Stimulated activated CD8-positive, alpha-beta memory T cell treated with anti-CD3 and anti-CD28 coated beads, Interleukin-4, amount 100 ng/mL, for 1 hour (primary cell): ENCODE results near the gene CDC42BPB.

Experiments used
- DNase-seq, 2 donors: peaks; one replicate each; pipeline ENCODE4 v3.0.0-alpha.2; 2020; ENCODE audit warnings: low read depth in 2 of 2, low spot score in 1 of 2

Gene CDC42BPB

GRCh38 chr14:103057372-103058163 lies at the start of gene CDC42BPB:
TSS of gene CDC42BPB (minus strand) at chr14:103057549. CDS start at chr14:103057173, 376 bp downstream.
- peak in 1 of 2 donors; percentile 15 for DNase-seq

DNA sequence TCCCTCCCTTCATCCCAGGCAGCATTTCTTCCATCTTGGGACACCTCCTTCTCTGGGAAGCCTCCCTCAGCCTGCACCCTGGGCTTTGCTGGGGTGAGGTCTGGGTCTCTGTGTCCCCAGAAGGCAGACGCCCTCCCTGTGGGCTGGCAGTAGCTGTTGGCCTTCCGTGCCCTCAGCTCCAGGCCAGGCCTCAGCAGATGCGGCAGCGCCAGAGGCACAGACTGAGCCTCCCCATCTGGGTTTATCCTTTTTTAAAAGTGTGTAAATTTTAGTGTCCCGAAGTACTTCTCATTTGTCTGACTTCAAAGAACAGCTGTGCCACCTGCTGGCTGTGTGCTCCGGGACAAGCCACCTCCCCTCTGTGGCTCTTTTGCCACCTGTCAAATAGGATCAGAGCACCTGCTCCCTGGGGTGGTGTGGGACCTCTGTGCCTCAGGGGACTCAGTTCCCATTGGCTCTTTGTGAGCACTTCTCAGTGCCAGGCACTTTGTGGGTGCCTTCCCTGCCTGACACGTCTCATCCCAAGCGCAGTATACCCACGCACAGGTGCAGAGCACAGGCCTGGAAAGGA lies 48.3 kb upstream of the CDC42BPB start:
- DNase-seq: no peak

GRCh38 chr14:103104654-103105452 lies 47.5 kb upstream of the CDC42BPB start:
- DNase-seq: peak; percentile 45 to 55

- no peak for DNase-seq
These were observed 47.0 kb upstream of the CDC42BPB start for GRCh38 chr14:103104389-103104653.

DNA sequence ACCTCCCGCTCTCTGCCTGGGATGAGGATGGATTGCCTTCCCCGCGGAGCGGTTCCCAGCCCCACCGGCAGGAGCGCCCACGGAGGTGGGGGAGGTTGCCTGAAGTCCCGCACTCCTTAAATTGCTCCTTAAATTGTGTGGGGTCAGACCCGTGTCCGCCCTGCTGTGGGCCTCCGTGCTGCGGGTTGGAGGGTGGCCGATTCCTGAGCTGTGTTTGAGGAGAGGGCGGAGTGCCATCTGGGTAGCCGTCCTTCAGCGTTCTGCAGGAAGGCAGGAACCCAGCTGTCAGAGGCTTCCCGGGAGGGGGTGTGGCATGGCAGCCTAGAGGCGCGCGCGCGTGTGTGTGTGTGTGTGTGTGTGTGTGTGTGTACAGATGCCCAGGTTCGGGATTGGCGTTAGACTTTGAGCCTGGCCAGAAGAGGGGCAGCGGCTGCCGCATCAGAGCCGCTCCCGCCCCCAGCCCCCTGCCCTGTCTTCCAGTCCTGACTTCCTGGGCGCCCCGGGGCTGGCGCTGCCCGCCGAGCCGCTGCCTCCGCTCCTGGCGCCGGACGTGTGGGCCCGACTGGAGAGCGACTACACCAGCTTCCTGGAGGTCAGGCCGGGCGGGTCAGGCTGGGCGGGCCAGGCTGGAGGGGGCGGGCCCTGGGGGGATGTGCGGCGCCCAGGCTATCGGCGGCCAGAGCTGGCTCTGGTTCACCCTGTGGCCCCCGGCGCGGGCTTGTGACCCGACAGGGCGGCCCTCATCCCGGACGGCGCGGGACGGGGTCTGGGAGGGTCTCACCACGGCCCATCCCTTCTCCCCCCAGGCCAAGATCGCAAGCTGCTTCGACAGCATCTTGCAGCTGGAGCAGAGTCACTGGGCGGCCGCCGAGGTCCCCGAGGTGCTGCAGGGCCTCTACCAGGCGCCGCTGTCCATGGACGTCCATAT lies 46.4 kb upstream of the CDC42BPB start:
- no peak for DNase-seq

DNA sequence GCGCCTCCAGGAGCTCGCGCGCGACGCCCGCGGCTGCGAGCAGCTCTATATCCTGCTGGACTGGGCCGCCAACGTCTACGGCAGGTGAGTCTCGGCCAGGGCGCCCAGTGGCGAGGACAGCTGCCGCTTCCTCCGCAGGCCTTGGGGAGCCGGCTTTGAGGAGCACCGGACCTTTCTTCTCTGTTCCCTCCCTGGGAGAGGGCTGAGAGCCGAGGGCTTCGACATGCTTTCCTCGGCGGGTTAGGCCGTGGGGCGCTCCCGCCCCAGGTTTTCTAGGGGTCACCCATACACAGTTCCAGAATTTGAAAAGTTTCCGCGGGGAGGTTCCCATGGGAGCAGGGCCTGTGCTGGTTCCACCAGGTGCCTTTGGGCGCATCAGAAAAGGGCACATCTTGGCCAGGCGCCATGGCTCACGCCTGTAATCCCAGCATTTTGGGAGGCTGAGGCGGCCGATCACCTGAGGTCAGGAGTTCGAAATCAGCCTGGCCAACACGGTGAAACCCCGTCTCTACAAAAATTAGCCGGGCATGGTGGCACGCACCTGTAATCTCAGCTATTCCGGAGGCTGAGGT lies 45.4 kb upstream of the CDC42BPB start:
- DNase-seq: no peak

DNA sequence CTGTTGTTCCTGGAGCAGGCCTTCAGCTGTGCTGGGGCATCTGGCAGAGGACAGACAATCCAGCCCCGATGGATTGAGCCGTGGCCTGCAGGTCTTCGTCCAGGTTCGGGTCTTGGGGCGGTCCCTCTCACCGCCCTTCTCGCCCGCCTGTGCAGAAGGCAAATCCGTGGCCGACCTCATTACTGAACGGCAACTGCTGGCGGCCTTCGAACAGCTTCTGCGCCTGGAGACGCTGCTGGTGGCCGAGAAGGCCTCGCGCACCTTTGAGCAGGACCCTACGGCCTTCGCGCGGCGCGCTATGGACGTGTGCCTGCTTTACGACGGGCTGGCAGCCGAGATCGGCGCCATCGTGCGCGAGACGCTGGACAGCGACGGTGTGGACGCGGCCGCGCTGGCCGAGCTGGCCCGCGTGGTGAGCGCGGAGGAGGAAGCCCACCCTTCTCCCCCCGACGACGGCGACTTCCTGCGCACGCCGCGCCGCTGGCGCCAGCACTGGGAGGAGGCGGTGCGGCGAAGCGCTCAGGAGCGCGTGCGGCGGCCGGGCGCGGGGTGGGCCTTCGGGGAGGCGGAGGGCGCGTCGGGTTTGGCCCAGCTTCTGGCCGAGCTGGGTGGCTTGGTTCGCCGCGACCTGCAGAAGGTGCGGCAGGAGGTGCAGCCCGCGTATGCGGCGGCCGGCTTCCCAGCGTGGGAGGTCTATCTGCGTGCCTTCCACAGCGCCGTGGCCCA lies 44.8 kb upstream of the CDC42BPB start:
- no peak for DNase-seq

DNA sequence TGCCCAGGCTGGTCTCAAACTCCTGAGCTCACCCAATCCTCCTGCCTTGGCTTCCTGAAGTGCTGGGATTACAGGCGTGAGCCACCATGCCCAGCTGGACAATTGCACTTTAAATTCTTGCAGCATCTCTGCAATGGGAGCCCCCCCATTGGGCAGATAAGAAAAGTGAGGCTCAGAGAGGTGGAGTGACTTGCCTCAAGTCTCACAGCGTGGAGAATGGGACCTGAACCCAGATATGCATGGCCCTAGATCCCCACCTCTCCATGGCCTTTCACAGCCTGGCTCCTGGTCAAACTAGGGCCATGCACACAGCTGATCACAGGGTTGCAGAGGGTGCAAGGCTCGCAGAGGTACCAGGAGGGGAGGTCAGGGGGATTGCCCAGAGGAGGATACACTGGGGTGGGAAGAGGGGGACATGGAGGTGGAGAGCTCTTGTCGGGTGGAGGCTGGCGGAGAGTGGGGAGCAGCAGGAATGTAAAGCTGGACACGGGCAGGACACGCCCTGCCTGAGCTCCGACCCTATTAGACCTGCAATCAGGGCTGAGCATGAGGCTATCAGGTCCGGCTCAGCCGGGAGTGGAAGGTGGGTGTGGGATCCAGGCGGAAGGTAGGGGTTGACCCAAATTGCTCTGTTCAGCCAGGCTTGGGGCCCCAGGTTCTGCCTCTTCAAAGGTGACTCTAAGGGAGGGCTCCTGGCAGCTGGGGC lies 44.1 kb upstream of the CDC42BPB start:
- DNase-seq: no peak

DNA sequence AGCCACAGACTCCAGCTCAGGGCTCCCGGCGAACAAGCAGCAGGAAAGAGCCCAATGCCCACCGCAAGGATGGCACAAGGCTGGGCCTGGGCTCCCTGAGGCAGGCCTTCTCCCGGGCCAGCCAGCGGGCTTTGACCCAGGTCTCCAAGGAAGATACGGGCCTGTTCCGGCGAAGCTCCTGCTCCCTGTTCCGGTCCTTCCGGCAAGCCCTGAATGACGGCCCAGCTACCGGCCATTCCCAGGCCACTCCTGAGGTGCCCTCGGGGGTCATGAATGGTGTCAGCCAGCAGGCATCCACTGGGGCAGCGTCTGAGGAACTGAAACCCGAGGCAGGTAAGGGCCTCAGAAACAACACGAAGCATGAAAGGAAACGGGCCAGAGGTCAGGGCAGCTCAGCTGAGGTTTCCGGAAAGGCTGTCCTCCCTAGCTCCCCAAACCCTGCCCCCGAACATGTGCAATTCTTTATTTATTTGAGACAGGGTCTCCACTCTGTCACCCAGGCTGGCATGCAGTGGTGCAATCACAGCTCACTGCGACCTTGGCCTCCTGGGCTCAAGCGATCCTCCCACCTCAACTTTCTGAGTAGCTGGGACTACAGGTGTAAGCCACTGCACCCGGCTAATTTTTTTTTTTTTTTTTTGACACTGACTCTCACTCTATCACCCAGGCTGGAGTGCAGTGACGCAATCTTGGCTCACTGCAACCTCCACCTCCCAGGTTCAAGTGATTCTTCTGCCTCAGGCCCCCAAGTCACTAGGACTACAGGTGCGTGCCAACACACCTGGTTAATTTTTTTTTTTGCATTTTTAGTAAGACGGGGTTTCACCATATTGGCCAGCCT lies 43.2 kb upstream of the CDC42BPB start:
- no peak for DNase-seq

DNA sequence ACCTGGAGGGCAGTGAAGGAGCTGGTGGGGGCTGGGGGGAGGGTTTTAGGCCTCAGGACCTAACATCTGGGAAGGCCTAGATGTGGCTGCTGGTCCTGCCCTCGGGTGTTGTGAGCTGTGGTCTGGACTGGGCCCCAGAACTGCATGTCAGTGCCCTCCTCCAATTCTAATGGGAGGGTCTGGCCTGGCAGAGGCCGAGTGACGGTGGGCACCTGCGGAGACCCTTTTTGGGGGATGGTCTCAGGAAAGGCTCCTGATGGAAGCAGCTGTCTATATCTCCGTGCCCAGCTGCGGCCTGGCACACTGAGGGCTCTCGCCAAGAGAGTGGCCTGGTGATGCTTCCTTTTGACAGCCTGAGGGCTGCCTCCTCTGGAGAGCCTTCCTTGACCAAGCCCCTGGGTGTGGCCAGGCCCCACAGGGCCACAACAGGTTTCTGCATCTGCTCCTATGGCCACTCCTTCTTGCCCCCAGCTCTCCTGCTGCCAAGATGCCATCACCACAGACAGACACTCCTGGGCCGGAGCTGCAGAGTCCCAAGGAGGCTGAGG lies 42.5 kb upstream of the CDC42BPB start:
- DNase-seq: no peak

DNA sequence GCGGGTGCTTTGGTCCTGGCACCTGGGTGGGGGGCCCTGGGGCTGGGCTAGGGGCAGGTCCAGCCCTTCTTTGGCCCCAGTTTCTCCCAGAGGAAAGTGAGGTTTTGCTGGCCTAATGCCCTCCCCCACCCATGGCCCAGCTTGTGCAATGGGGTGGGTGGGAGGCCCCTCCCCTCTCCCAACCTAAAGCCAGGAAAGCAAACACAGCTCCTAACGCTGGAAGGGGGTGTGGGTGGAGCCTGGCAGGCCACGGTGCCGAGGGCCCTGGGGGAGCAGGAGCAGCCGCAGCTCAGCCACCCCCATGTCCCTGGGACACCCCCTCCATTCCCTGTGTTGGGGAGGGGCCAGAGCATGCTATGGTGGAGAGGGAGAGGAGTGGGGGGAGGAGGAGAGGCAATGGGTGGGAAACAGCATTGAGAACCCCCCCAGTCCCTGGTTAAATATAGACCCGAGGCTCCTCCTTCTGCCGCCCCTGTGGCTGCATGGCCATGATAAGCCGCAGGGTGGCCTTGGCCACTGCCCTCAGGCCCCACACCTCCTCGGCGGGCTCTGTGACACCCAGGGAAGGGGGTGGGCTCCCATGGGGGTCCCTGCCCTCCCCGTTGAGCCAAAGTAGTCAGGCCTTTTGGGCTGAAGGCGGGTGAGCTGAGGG lies 41.9 kb upstream of the CDC42BPB start:
- no peak for DNase-seq

DNA sequence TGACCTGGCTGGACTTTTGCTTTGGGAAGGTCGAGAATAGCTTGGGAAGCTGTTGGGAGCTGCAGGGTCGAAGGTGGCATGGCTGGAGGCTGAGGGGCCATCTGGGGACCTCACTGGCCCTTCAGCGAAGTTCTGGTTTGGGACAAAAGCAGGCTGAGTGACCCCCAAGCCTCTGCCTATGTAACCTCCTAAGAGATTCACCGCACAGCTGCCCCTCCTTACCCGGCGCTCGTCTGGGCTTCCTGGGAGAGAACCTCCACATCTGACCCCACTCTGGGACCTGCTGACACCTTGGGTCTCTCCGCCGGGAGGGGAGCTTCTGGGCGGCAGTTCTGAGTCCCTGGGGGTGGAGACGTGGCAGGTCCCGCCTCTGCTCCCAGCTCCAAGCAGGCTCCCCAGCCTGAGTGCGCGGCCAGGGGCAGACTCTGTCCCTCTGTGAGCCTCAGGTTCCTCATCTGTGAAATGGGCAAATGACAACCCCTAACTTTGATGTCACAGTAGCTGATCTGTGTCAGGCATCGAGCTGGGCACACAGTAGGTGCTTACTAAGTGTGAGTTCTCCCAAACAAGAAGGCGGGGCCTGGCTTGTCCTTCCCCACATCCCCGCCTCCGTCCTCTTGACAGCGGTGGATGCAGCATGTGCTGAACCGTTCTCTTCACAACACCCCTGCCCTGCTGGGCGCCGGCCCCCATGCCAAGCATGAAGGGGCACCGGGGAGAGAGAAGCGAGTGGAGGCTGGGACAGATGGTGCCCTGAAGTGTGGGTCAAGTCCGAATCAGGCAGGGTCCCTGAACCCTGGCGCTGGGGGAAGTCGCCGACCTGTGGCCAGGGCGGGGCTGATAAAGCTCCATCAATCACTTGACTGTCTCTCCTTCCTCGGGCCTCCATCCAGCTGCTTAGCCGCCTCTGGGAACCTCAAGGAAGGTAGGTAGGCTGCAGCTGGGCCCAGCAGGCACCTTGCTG lies 40.9 kb upstream of the CDC42BPB start:
- DNase-seq: no peak

DNA sequence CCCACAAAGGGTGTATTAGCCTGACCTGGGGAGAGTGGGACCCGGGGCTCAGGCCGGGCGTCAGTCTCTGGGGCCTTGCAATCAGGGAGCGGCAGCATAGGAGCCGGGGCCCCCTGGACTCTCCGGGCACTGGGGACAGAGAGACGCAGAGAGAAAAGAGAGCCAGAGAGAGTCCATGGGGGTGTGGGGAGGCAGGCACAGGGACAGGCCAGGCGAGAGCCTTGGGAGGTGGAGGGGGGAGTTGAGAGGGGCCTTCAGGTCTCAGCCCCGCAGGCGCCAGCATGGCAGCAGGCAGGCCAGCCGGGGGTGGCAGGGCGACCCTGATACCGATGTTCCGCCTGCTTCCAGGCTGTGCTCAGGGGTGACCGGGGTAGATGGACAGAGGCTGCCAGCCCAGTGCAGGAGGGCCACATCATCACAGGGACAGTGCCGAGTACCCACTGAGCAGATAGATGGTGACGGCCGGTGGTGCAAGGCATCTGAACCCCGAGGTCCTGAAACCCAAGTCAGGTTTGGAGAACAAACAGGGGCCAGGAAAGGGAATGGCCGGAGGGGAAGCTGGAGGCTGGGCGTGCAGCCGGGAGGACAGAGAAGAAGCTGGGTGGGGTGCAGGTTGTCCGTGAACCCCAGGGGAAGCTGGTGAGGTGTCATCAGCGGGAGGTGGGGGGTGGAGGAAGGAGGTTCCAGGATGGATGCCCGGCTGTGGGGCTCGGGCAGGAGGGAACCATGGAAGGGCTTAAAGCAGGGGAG lies 40.1 kb upstream of the CDC42BPB start:
- DNase-seq: no peak

DNA sequence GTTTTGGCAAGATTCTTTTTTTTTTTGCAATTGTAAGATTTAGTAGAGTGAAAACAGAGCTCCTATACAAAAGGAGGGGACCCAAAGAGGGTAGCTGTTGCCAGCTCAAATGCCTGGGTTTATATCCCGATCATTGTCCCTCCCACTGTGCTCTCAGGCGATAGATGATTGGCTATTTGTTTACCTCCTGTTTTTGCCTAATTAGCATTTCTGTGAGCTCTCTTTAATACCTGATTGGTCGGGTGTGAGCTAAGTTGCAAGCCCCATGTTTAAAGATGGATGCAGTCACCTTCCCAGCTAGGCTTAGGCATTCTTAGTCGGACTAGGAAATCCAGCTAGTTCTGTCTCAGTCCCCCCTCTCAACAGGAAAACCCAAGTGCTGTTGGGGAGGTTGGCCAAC lies 39.0 kb upstream of the CDC42BPB start:
- DNase-seq: no peak

GRCh38 chr14:103095210-103095778 lies 37.9 kb upstream of the CDC42BPB start:
- DNase-seq: no peak
